HepG2 (cell line): ENCODE data around the gene TLNRD1. TPM values are rescaled to one million over a fixed set of nuclear protein-coding genes. Genes with fewer than 3 reads are reported as not detected.
A peak's percentile ranks its signal among the peaks of the same experiment; 100 is the strongest.

Experiments used
- CHD4 ChIP-seq: fragments of 200-600 bp; sonication (generic); IDR thresholded peaks from 2 replicates; pipeline ENCODE4 v1.7.0; 2017; ENCODE audit warnings: mild to moderate bottlenecking, low read length, borderline replicate concordance
- FOXJ3 ChIP-seq: sonication (generic); formaldehyde crosslinking; IDR thresholded peaks from 2 replicates; pipeline ENCODE4 v1.4.0; 2020; ENCODE audit warnings: missing genetic modification reagents, mild to moderate bottlenecking, borderline replicate concordance
- HMG20A ChIP-seq: IDR thresholded peaks from 2 replicates; pipeline ENCODE4 v1.6.1; 2016; ENCODE audit warnings: borderline replicate concordance
- MTA3 ChIP-seq: sonication (generic); formaldehyde crosslinking; IDR thresholded peaks from 2 replicates; pipeline ENCODE4 v1.4.0; 2020; ENCODE audit warnings: missing genetic modification reagents
- PAWR ChIP-seq: sonication (generic); formaldehyde crosslinking; IDR thresholded peaks from 2 replicates; pipeline ENCODE4 v1.4.0; 2020; ENCODE audit warnings: missing genetic modification reagents, mild to moderate bottlenecking, borderline replicate concordance
- PHF5A ChIP-seq: IDR thresholded peaks from one replicate; pipeline ENCODE4 v1.6.1; 2018; ENCODE audit warnings: low read depth, missing genetic modification reagents; ENCODE audit not compliant: unreplicated experiment
- PPARG ChIP-seq: conservative IDR thresholded peaks from 2 replicates; pipeline ENCODE4 v1.6.1; 2016; ENCODE audit warnings: missing biosample characterization, missing genetic modification reagents
- RBM22 ChIP-seq: fragments of 200-400 bp; formaldehyde crosslinking; optimal IDR thresholded peaks from 2 replicates; pipeline ENCODE3; 2017; ENCODE audit warnings: mild to moderate bottlenecking, low read length, moderate library complexity
- RCOR2 ChIP-seq: IDR thresholded peaks from 2 replicates; pipeline ENCODE4 v1.6.1; 2016; ENCODE audit warnings: missing biosample characterization, missing genetic modification reagents
- SAFB2 ChIP-seq: sonication (generic); formaldehyde crosslinking; IDR thresholded peaks from 2 replicates; pipeline ENCODE4 v1.5.1; 2020; ENCODE audit warnings: missing genetic modification reagents, low read depth, mild to moderate bottlenecking, borderline replicate concordance
- TCF12 ChIP-seq, 2 experiments: fragments of 450-650 bp in 1 of 2; sonication (generic) in 1 of 2; formaldehyde crosslinking in 1 of 2; IDR thresholded peaks; 2 replicates each; pipeline versions ENCODE4 v1.6.1 to v1.8.0; 2017 to 2022; ENCODE audit warnings: antibody characterized with exemption in 1 of 2, mild to moderate bottlenecking in 1 of 2, missing genetic modification reagents in 1 of 2, moderate library complexity in 1 of 2
- TIGD3 ChIP-seq: sonication (generic); formaldehyde crosslinking; IDR thresholded peaks from 2 replicates; pipeline ENCODE4 v1.5.1; 2020; ENCODE audit warnings: mild to moderate bottlenecking, missing genetic modification reagents, borderline replicate concordance
- YY1 ChIP-seq: IDR thresholded peaks from 2 replicates; pipeline ENCODE4 v1.6.1; 2011; ENCODE audit warnings: low read length, low read depth, moderate library complexity, mild to moderate bottlenecking; ENCODE audit not compliant: insufficient read depth, insufficient replicate concordance
- ZNF274 ChIP-seq: sonication (generic); formaldehyde crosslinking; IDR thresholded peaks from 2 replicates; pipeline ENCODE4 v1.5.1; 2020; ENCODE audit warnings: mild to moderate bottlenecking, missing genetic modification reagents
- ZNF280B ChIP-seq: sonication (generic); formaldehyde crosslinking; IDR thresholded peaks from 2 replicates; pipeline ENCODE4 v1.5.0; 2020; ENCODE audit warnings: missing genetic modification reagents, mild to moderate bottlenecking, borderline replicate concordance
- ZNF543 ChIP-seq: sonication (generic); formaldehyde crosslinking; IDR thresholded peaks from 2 replicates; pipeline ENCODE4 v1.4.0; 2020; ENCODE audit warnings: mild to moderate bottlenecking, missing genetic modification reagents
- ZNF572 ChIP-seq: sonication (generic); formaldehyde crosslinking; IDR thresholded peaks from 2 replicates; pipeline ENCODE4 v1.5.1; 2020; ENCODE audit warnings: mild to moderate bottlenecking, missing genetic modification reagents
- polyA plus RNA-seq, 8 experiments: library from polyadenylated mRNA; depleted of rRNA in 3 of 8; stranded (reverse) in 7 of 8; unstranded in 1 of 8; fragments of >200 nt; fragmentation: Illumina TruSeq in 4 of 8; extraction: Trizol in 4 of 8; gene quantifications; 2 replicates each; pipeline versions ENCODE4 v1.2.1 to v1.2.3, GENCODE V29; 2011 to 2016; ENCODE audit warnings: low read depth in 4 of 8, missing spikeins in 1 of 8, mixed read lengths in 1 of 8; ENCODE audit not compliant: insufficient read depth in 1 of 8
- total RNA-seq, 5 experiments: library from RNA; depleted of rRNA; stranded (reverse); fragments of >200 nt; fragmentation: Illumina TruSeq; extraction: Trizol; gene quantifications; 2 replicates each; pipeline ENCODE4 v1.2.3, GENCODE V29; 2016; ENCODE audit warnings: low read depth in 1 of 5
- TF ChIP-seq, protein P1 (sequence below): sonication (generic); formaldehyde crosslinking; IDR thresholded peaks from 2 replicates; pipeline ENCODE4 v1.4.0; 2020; ENCODE audit warnings: mild to moderate bottlenecking, missing genetic modification reagents
- TF ChIP-seq, protein P2 (sequence below): sonication (generic); formaldehyde crosslinking; IDR thresholded peaks from 2 replicates; pipeline ENCODE4 v1.4.0; 2020; ENCODE audit warnings: missing genetic modification reagents, borderline replicate concordance
- TF ChIP-seq, protein P3 (sequence below): sonication (generic); formaldehyde crosslinking; IDR thresholded peaks from 2 replicates; pipeline ENCODE4 v1.4.0; 2020; ENCODE audit warnings: low read depth, mild to moderate bottlenecking, missing genetic modification reagents
- TF ChIP-seq, protein P4 (sequence below): sonication (generic); formaldehyde crosslinking; IDR thresholded peaks from 2 replicates; pipeline ENCODE4 v1.8.0; 2022; ENCODE audit warnings: missing genetic modification reagents, low read depth, mild to moderate bottlenecking, borderline replicate concordance
- TF ChIP-seq, protein P5 (sequence below): IDR thresholded peaks from 2 replicates; pipeline ENCODE4 v1.6.1; 2012; ENCODE audit warnings: inconsistent platforms

TLNRD1 gene
- total and polyA plus RNA-seq, 2 of the 13 experiments (the other 11 are each of a cell fraction or from before 2014, with no cell fraction given) = 3.4 to 5.3 TPM

DNA sequence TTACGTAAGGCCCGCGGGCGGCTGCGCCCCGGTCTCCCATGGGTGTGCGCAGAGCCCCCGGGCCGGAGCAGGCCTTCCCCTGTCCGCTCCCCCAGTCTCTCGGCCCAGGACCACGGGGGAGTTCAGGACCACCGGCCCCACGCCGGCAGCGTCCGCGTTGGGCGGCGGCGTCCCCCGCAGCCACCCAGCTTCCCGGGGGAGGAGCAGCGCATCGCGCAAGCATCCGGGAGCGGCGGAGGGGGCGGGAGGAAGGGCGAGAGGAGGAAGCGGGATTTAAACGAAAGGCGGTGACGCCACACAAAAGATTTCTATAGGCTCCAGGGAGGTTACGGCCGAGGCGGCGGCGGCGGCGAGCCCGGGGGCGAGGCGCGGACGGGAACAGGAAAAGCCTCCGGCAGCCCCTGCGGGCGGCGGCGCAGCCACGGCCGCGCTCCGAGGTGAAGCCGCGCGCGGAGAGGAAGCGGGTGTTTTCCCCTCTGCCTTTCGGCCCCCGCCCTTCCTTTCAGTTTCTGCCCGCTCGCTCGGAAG lies at the start of gene TLNRD1 (continued):
- TF ChIP-seq FOXJ3 = no peak
- TF ChIP-seq SAFB2 (CRISPR knock-in tag) = peak; percentile 70; the same call in 1 of the 2 replicates
- no peak for TF ChIP-seq CHD4
- no peak for TF ChIP-seq RBM22
- TF ChIP-seq ZNF274 (CRISPR knock-in tag) = peak; percentile 89
- no peak for TF ChIP-seq ZNF280B (CRISPR knock-in tag)
- no peak for TF ChIP-seq TCF12 (IDR thresholded peaks at IDR 0.05)
- TF ChIP-seq TCF12 (CRISPR knock-in tag; IDR thresholded peaks at IDR 0.05) = no peak
- TF ChIP-seq TIGD3 (CRISPR knock-in tag) = no peak
- 0 out of 2 replicates have a peak, but pooled peaks have one; percentile 49 for TF ChIP-seq ZNF543
- TF ChIP-seq ZNF572 = no peak
- TF ChIP-seq PPARG (CRISPR knock-in tag) = peak; percentile 54
- TF ChIP-seq PHF5A (CRISPR knock-in tag) = no peak
- TF ChIP-seq, protein P1, sequence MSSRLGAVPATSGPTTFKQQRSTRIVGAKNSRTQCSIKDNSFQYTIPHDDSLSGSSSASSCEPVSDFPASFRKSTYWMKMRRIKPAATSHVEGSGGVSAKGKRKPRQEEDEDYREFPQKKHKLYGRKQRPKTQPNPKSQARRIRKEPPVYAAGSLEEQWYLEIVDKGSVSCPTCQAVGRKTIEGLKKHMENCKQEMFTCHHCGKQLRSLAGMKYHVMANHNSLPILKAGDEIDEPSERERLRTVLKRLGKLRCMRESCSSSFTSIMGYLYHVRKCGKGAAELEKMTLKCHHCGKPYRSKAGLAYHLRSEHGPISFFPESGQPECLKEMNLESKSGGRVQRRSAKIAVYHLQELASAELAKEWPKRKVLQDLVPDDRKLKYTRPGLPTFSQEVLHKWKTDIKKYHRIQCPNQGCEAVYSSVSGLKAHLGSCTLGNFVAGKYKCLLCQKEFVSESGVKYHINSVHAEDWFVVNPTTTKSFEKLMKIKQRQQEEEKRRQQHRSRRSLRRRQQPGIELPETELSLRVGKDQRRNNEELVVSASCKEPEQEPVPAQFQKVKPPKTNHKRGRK (CRISPR knock-in tag) = no peak
- TF ChIP-seq, protein P2, sequence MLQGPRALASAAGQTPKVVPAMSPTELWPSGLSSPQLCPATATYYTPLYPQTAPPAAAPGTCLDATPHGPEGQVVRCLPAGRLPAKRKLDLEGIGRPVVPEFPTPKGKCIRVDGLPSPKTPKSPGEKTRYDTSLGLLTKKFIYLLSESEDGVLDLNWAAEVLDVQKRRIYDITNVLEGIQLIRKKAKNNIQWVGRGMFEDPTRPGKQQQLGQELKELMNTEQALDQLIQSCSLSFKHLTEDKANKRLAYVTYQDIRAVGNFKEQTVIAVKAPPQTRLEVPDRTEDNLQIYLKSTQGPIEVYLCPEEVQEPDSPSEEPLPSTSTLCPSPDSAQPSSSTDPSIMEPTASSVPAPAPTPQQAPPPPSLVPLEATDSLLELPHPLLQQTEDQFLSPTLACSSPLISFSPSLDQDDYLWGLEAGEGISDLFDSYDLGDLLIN (CRISPR knock-in tag) = no peak
- TF ChIP-seq, protein P3, sequence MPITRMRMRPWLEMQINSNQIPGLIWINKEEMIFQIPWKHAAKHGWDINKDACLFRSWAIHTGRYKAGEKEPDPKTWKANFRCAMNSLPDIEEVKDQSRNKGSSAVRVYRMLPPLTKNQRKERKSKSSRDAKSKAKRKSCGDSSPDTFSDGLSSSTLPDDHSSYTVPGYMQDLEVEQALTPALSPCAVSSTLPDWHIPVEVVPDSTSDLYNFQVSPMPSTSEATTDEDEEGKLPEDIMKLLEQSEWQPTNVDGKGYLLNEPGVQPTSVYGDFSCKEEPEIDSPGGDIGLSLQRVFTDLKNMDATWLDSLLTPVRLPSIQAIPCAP (CRISPR knock-in tag) = no peak
- TF ChIP-seq HMG20A (CRISPR knock-in tag) = no peak
- no peak for TF ChIP-seq YY1
- TF ChIP-seq, protein P4, sequence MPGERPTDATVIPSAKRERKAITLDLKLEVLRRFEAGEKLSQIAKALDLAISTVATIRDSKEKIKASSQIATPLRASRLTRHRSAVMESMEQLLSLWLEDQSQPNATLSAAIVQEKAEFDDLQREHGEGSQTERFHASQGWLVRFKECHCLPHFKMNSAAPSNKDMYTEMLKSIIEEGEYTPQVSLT (CRISPR knock-in tag) = peak; percentile 39; the same call in 1 of the 2 replicates
- TF ChIP-seq, protein P5, sequence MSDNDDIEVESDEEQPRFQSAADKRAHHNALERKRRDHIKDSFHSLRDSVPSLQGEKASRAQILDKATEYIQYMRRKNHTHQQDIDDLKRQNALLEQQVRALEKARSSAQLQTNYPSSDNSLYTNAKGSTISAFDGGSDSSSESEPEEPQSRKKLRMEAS = peak; percentile 34
- no peak for TF ChIP-seq RCOR2 (CRISPR knock-in tag)
- TF ChIP-seq PAWR (CRISPR knock-in tag) = no peak
- no peak for TF ChIP-seq MTA3 (CRISPR knock-in tag)
